K562 (cell line): Measurements from ENCODE around the gene MALAT1. TPM values are rescaled to one million over a fixed set of nuclear protein-coding genes. Genes with fewer than 3 reads are reported as not detected.
A peak's percentile ranks its signal among the peaks of the same experiment; 100 is the strongest.

Experiments used
- ARID2 ChIP-seq: fragments of 450-650 bp; IDR thresholded peaks from 2 replicates; pipeline ENCODE4 v1.6.1; 2017; ENCODE audit warnings: antibody characterized with exemption, mild to moderate bottlenecking
- EHMT2 ChIP-seq: fragments of 450-650 bp; IDR thresholded peaks from 2 replicates; pipeline ENCODE4 v1.6.1; 2018; ENCODE audit warnings: antibody characterized with exemption
- FOXA1 ChIP-seq: fragments of 450-650 bp; IDR thresholded peaks from 2 replicates; pipeline ENCODE4 v1.6.1; 2016; ENCODE audit warnings: mild to moderate bottlenecking, borderline replicate concordance
- FOXO4 ChIP-seq: fragments of 450-650 bp; formaldehyde crosslinking; IDR thresholded peaks from 2 replicates; pipeline ENCODE4 v1.4.0; 2020; ENCODE audit warnings: mild to moderate bottlenecking, moderate library complexity
- GTF2E2 ChIP-seq: fragments of 200-800 bp; sonication (Bioruptor generic); IDR thresholded peaks from 2 replicates; pipeline ENCODE4 v1.6.1; 2016; ENCODE audit warnings: missing genetic modification characterization, missing compliant biosample characterization
- HNRNPK ChIP-seq: fragments of 200-400 bp; formaldehyde crosslinking; IDR thresholded peaks from one replicate; pipeline ENCODE4 v1.6.1; 2018; ENCODE audit warnings: mild to moderate bottlenecking, low read depth, low read length; ENCODE audit not compliant: poor library complexity, severe bottlenecking
- KLF6 ChIP-seq: fragments of 250-450 bp; sonication (Bioruptor Pico); IDR thresholded peaks from 2 replicates; pipeline ENCODE4 v1.4.0; 2020; ENCODE audit warnings: mild to moderate bottlenecking, moderate library complexity, borderline replicate concordance
- MCM2 ChIP-seq: fragments of 450-650 bp; IDR thresholded peaks from 2 replicates; pipeline ENCODE4 v1.6.1; 2017; ENCODE audit warnings: low read depth, mild to moderate bottlenecking
- PKNOX1 ChIP-seq: fragments of 450-650 bp; IDR thresholded peaks from 2 replicates; pipeline ENCODE4 v1.6.1; 2016
- POLR2G ChIP-seq: fragments of 200-400 bp; formaldehyde crosslinking; IDR thresholded peaks from 2 replicates; pipeline ENCODE4 v1.6.1; 2017; ENCODE audit warnings: low read depth, mild to moderate bottlenecking, antibody characterized with exemption, low read length, moderate library complexity
- REST ChIP-seq, 2 experiments: fragments of 450-650 bp; formaldehyde crosslinking in 1 of 2; IDR thresholded peaks; 2 replicates each; pipeline versions ENCODE4 v1.4.0 to v1.6.1; 2014 to 2020; ENCODE audit warnings: mild to moderate bottlenecking in 2 of 2, borderline replicate concordance in 1 of 2, low read depth in 1 of 2
- XRCC4 ChIP-seq: IDR thresholded peaks from one replicate; pipeline ENCODE4 v1.6.1; 2011; ENCODE audit not compliant: insufficient read depth, insufficient read length; ENCODE audit errors: extremely low read depth
- ZC3H11A ChIP-seq: IDR thresholded peaks from 2 replicates; pipeline ENCODE4 v1.6.1; 2012; ENCODE audit warnings: low read depth, low read length, improper control_type of control experiment
- ZNF77 ChIP-seq: fragments of 250-450 bp; sonication (Bioruptor Pico); IDR thresholded peaks from 2 replicates; pipeline ENCODE4 v1.5.0; 2020
- ZSCAN29 ChIP-seq: fragments of 450-650 bp; IDR thresholded peaks from 2 replicates; pipeline ENCODE4 v1.6.1; 2017
- polyA plus RNA-seq, 8 experiments: library from polyadenylated mRNA; depleted of rRNA in 4 of 8; stranded (reverse) in 5 of 8; unstranded in 3 of 8; fragments of >200 nt; fragmentation: Nextera tagmentation in 2 of 8; fragmentation: Illumina TruSeq in 1 of 8; extraction: Ambion mirVana in 2 of 8; extraction: Trizol in 1 of 8; gene quantifications; 2 replicates each; pipeline versions ENCODE4 v1.2.1 to v1.2.3, GENCODE V29; 2011 to 2014; ENCODE audit warnings: inconsistent platforms in 1 of 8, missing spikeins in 1 of 8
- total RNA-seq, 7 experiments: library from RNA; depleted of rRNA in 6 of 7; stranded (reverse); fragments of >200 nt in 6 of 7; fragmentation: Illumina TruSeq in 2 of 7; extraction: Trizol in 2 of 7; gene quantifications; 2 replicates each; pipeline versions ENCODE4 v1.2.1 to v1.2.3, GENCODE V29; 2011 to 2021; ENCODE audit warnings: low replicate concordance in 1 of 7
- TF ChIP-seq, protein P1 (sequence below): IDR thresholded peaks from 3 replicates; pipeline ENCODE4 v1.6.1; 2011; ENCODE audit warnings: borderline replicate concordance, mild to moderate bottlenecking; ENCODE audit not compliant: insufficient read length, insufficient read depth

Gene MALAT1
- total and polyA plus RNA-seq, 9 of the 15 experiments (the other 6 are each of a cell fraction or from before 2014, with no cell fraction given), result 363 to 8,715 (median 2,351) TPM

DNA sequence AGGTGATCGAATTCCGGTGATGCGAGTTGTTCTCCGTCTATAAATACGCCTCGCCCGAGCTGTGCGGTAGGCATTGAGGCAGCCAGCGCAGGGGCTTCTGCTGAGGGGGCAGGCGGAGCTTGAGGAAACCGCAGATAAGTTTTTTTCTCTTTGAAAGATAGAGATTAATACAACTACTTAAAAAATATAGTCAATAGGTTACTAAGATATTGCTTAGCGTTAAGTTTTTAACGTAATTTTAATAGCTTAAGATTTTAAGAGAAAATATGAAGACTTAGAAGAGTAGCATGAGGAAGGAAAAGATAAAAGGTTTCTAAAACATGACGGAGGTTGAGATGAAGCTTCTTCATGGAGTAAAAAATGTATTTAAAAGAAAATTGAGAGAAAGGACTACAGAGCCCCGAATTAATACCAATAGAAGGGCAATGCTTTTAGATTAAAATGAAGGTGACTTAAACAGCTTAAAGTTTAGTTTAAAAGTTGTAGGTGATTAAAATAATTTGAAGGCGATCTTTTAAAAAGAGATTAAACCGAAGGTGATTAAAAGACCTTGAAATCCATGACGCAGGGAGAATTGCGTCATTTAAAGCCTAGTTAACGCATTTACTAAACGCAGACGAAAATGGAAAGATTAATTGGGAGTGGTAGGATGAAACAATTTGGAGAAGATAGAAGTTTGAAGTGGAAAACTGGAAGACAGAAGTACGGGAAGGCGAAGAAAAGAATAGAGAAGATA lies at the start of gene MALAT1 (continued):
- TF ChIP-seq KLF6 (CRISPR knock-in tag) (peak; percentile 86), MCM2 (no peak), GTF2E2 (tag) (peak; percentile 100), ZNF77 (peak; percentile 100), FOXA1 (no peak), EHMT2 (no peak), ARID2 (0 out of 2 replicates have a peak, but pooled peaks have one; percentile 34), XRCC4 (no peak), ZSCAN29 (no peak; the same call in 1 of the 2 replicates), PKNOX1 (no peak), POLR2G (peak; percentile 81; the same call in 1 of the 2 replicates), REST (IDR thresholded peaks at IDR 0.05; ENCODE audit: borderline replicate concordance) (peak; percentile 94), REST (CRISPR knock-in tag; IDR thresholded peaks at IDR 0.05; ENCODE audit: low read depth) (peak; percentile 85), ZC3H11A (no peak), HNRNPK (peak; percentile 27), FOXO4 (peak; percentile 97)
- TF ChIP-seq, protein P1, sequence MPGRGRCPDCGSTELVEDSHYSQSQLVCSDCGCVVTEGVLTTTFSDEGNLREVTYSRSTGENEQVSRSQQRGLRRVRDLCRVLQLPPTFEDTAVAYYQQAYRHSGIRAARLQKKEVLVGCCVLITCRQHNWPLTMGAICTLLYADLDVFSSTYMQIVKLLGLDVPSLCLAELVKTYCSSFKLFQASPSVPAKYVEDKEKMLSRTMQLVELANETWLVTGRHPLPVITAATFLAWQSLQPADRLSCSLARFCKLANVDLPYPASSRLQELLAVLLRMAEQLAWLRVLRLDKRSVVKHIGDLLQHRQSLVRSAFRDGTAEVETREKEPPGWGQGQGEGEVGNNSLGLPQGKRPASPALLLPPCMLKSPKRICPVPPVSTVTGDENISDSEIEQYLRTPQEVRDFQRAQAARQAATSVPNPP, result no peak
